Measurements from ENCODE around the gene HHATL. TPM values are rescaled to one million over a fixed set of nuclear protein-coding genes. Genes with fewer than 3 reads are reported as not detected.

The HHATL gene, protein sequence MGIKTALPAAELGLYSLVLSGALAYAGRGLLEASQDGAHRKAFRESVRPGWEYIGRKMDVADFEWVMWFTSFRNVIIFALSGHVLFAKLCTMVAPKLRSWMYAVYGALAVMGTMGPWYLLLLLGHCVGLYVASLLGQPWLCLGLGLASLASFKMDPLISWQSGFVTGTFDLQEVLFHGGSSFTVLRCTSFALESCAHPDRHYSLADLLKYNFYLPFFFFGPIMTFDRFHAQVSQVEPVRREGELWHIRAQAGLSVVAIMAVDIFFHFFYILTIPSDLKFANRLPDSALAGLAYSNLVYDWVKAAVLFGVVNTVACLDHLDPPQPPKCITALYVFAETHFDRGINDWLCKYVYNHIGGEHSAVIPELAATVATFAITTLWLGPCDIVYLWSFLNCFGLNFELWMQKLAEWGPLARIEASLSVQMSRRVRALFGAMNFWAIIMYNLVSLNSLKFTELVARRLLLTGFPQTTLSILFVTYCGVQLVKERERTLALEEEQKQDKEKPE
- not detected in 2 replicates for total RNA-seq (2014; rRNA removed; shearing (Covaris generic))

DNA sequence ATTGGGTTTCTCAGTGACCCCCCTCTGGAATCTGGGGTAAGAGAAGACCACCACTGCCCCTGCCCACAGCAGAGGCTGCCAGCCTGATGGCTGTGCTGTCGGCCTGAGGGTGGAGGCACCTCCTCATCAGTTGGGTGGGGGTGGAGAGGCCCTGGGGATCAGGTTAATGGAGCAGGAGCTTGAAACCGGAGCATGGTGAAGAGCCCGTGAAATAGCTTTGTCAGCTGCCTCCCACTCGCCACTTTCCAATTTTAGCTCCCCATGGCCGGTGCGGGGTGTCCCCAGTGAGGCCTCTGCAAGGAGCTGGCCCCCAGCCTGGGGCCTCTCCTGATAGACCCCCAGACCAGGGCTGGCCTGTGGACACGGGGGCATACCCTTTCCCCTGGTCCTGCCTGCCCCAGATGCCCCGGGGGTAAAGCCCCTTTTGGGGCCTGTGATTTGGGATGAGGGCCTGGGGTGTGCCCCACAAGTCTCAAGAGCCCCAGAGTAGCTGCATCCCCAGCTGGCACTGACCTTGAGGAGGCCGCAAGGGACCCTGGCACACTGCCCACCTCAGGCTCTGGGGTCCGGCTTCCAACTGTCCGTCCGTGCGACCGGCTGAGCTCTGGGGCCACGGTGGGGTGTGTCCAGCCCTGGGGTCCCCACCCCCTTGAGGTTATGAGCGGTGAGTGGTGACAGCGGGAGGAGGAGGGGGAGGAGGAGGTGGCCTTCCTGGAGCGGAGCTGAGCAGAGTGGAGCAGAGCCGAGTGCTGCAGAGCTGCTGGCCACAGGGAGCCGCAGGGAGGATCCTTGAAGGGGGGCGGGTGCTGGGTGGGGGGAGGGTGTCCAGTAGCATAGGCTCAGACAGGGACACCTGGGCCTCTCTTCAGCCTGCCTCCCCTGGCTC lies at the start of gene HHATL:
HHATL (minus strand) TSS at position 733 of the 886 bp plus-strand sequence. CDS start 1,972 bp downstream, outside the sequence.

DNA sequence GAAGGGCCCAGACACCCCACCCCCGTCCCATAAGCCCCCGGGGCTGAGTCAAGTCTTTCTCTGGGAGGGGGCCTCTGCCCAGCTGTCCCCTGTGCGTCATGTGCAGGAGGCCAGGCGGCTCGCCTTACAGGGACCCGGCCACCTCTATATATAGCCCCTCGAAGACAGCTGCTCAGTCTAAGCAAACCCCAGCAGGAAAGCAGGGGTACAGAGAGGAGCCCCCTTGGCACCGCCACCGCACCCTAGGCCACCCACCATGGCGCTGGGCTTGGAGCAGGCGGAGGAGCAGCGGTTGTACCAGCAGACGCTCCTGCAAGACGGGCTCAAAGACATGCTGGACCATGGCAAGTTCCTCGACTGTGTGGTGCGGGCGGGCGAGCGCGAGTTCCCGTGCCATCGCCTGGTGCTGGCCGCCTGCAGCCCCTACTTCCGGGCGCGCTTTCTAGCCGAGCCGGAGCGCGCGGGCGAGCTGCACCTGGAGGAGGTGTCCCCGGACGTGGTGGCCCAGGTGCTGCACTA lies 17.2 kb downstream of the HHATL start, which contains the start of gene KLHL40:
KLHL40 (plus strand) TSS at position 175 of the 519 bp plus-strand sequence; CDS start at position 257, 82 bp downstream.

DNA sequence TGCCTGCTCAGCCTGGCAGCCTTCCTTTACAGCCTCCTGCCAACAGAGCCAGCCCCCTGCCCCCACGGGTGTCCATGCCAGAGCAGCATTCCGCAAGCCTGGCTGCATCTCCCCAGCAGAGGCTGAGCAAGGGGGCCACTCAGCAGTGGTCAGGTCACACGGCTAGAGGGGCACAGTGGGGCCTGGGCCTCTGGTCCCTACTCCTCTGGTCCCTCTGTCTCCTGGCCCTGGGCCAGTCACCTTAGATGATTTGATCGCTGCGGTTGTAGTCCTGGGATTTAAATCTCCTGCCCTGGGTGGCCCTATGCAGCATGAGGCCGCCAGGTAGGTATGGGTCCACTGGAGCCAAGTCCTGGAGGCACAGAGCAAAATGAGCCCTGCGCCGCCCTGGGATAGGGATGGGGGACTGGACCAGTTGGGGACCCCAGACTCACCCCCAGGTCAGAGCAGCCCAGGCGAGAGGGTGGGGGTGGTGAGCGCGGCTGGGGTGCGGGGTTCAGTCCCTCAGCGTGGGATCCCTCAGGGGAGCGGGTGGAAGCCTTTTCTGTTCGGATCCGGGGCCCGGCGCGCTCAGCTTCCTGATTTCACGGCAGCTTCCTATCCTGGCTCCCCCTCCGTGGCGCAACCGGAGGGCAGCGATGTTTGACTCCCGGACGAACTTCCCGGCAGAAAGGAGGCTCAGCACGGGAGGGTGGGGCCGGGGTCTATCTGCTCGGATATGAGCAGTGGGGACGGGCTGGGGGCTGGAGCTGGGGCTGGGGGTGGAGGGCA lies 48.9 kb downstream of the HHATL start, which contains the start of gene ZBTB47:
ZBTB47 (plus strand) TSS at position 138 of the 771 bp plus-strand sequence. CDS start 4,659 bp downstream, outside the sequence.

Other genes starting within 250 kb of the HHATL start
- 13.3 and 13.5 TPM in 2 replicates for gene VIPR1, start 200.2 kb downstream of the HHATL start, total RNA-seq (2014; rRNA removed; shearing (Covaris generic))
- 44.4 and 52.1 TPM in 2 replicates for gene SEC22C, start 120.8 kb downstream of the HHATL start, total RNA-seq (2014; rRNA removed; shearing (Covaris generic))
- gene SS18L2, start 111.9 kb downstream of the HHATL start, total RNA-seq (2014; rRNA removed; shearing (Covaris generic)): 19.2 and 24.2 TPM in 2 replicates
- gene NKTR, start 102.1 kb downstream of the HHATL start, total RNA-seq (2014; rRNA removed; shearing (Covaris generic)): 40.9 and 48.4 TPM in 2 replicates
- 15.3 and 15.7 TPM in 2 replicates for gene ZBTB47, start 49.1 kb downstream of the HHATL start, total RNA-seq (2014; rRNA removed; shearing (Covaris generic))
- gene KLHL40, start 17.3 kb downstream of the HHATL start, total RNA-seq (2014; rRNA removed; shearing (Covaris generic)): not detected in 2 replicates
- gene CCDC13, start 70.5 kb upstream of the HHATL start, total RNA-seq (2014; rRNA removed; shearing (Covaris generic)): 0.08 and 2.5 TPM in 2 replicates
- 53.3 and 64.7 TPM in 2 replicates for gene HIGD1A, start 101.7 kb upstream of the HHATL start, total RNA-seq (2014; rRNA removed; shearing (Covaris generic))
- not detected in 2 replicates for gene ACKR2, start 106.6 kb upstream of the HHATL start, total RNA-seq (2014; rRNA removed; shearing (Covaris generic))
- 0.11 TPM in 1 of 2 replicates, not detected in the other for gene CYP8B1, start 173.1 kb upstream of the HHATL start, total RNA-seq (2014; rRNA removed; shearing (Covaris generic))
- not detected in 2 replicates for gene ZNF662, start 203.3 kb upstream of the HHATL start, total RNA-seq (2014; rRNA removed; shearing (Covaris generic))

All from A375 (cell line).